Liver (tissue), 9 donors: ENCODE results near the gene NAT8L. TPM values are rescaled to one million over a fixed set of nuclear protein-coding genes. Genes with fewer than 3 reads are reported as not detected.

Experiments
- DNase-seq: peaks from one replicate; pipeline ENCODE4 v3.0.0-alpha.2; 2017; ENCODE audit warnings: low spot score
- H3K27ac ChIP-seq, 2 donors: one replicate each; pipeline ENCODE4 v1.7.0; 2013; ENCODE audit warnings: inconsistent platforms in 2 of 2, low read length in 2 of 2, control low read depth in 1 of 2, low read depth in 1 of 2, mild to moderate bottlenecking in 1 of 2
- H3K27me3 ChIP-seq, 4 donors: one replicate each; pipeline versions ENCODE4 v1.6.1 to v1.7.0; 2013; ENCODE audit warnings: low read length in 3 of 4, inconsistent platforms in 1 of 4, mild to moderate bottlenecking in 1 of 4, moderate library complexity in 1 of 4; ENCODE audit not compliant: control insufficient read depth in 4 of 4, insufficient read depth in 4 of 4
- H3K36me3 ChIP-seq, 4 donors: one replicate each; pipeline versions ENCODE4 v1.6.1 to v1.7.0; 2013; ENCODE audit warnings: low read length in 3 of 4, mild to moderate bottlenecking in 3 of 4, low read depth in 1 of 4, moderate library complexity in 1 of 4; ENCODE audit not compliant: control insufficient read depth in 4 of 4, insufficient read depth in 3 of 4
- H3K4me1 ChIP-seq, 4 donors: one replicate each; pipeline versions ENCODE4 v1.6.1 to v1.7.0; 2013; ENCODE audit warnings: low read length in 3 of 4, mild to moderate bottlenecking in 3 of 4, moderate library complexity in 1 of 4; ENCODE audit not compliant: control insufficient read depth in 4 of 4, insufficient read depth in 4 of 4
- H3K4me3 ChIP-seq, 3 donors: one replicate each; pipeline versions ENCODE4 v1.6.1 to v1.7.0; 2013; ENCODE audit warnings: low read length in 3 of 3, control low read depth in 1 of 3, low read depth in 1 of 3, mild to moderate bottlenecking in 1 of 3
- H3K9ac ChIP-seq, 2 donors: one replicate each; pipeline ENCODE4 v1.7.0; 2013; ENCODE audit warnings: low read length in 2 of 2, mild to moderate bottlenecking in 2 of 2, moderate library complexity in 2 of 2, control low read depth in 1 of 2, low read depth in 1 of 2
- H3K9me3 ChIP-seq, 4 donors: one replicate each; pipeline versions ENCODE4 v1.6.1 to v1.7.0; 2013; ENCODE audit warnings: low read length in 3 of 4; ENCODE audit not compliant: control insufficient read depth in 4 of 4
- ATF3 ChIP-seq: IDR thresholded peaks from 2 replicates; pipeline ENCODE4 v1.6.1; 2016; ENCODE audit warnings: antibody characterized with exemption
- CTCF ChIP-seq: fragments of 150-350 bp; IDR thresholded peaks from 2 replicates; pipeline ENCODE4 v1.5.1; 2017; ENCODE audit warnings: improper control_type of control experiment, low read depth, low read length; ENCODE audit not compliant: missing input control
- EGR1 ChIP-seq, 2 donors: IDR thresholded peaks; 2 replicates each; pipeline ENCODE4 v1.6.1; 2016 to 2018; ENCODE audit warnings: antibody characterized with exemption in 2 of 2, low read depth in 2 of 2
- FOXA1 ChIP-seq: IDR thresholded peaks from 2 replicates; pipeline ENCODE4 v1.6.1; 2016; ENCODE audit warnings: antibody characterized with exemption
- FOXA2 ChIP-seq: IDR thresholded peaks from 2 replicates; pipeline ENCODE4 v1.6.1; 2016; ENCODE audit warnings: antibody characterized with exemption
- GABPA ChIP-seq, 2 donors: IDR thresholded peaks in 1 of 2; conservative IDR thresholded peaks in 1 of 2; 2 replicates each; pipeline ENCODE4 v1.6.1; 2016; ENCODE audit warnings: antibody characterized with exemption in 2 of 2, mild to moderate bottlenecking in 1 of 2, moderate library complexity in 1 of 2
- HNF4A ChIP-seq, 2 donors: conservative IDR thresholded peaks; 2 replicates each; pipeline ENCODE4 v1.6.1; 2016; ENCODE audit warnings: antibody characterized with exemption in 2 of 2, mild to moderate bottlenecking in 2 of 2
- HNF4G ChIP-seq: IDR thresholded peaks from 2 replicates; pipeline ENCODE4 v1.6.1; 2016; ENCODE audit warnings: antibody characterized with exemption
- JUND ChIP-seq, 2 donors: IDR thresholded peaks; 2 replicates each; pipeline ENCODE4 v1.6.1; 2016; ENCODE audit warnings: antibody characterized with exemption in 2 of 2
- MAX ChIP-seq: IDR thresholded peaks from 2 replicates; pipeline ENCODE4 v1.6.1; 2016; ENCODE audit warnings: antibody characterized with exemption
- NR2F2 ChIP-seq: IDR thresholded peaks from 2 replicates; pipeline ENCODE4 v1.6.1; 2016; ENCODE audit warnings: antibody characterized with exemption
- RAD21 ChIP-seq, 2 donors: IDR thresholded peaks; 2 replicates each; pipeline ENCODE4 v1.6.1; 2016; ENCODE audit warnings: antibody characterized with exemption in 2 of 2, mild to moderate bottlenecking in 2 of 2
- REST ChIP-seq: IDR thresholded peaks from 2 replicates; pipeline ENCODE4 v1.6.1; 2016; ENCODE audit warnings: antibody characterized with exemption, mild to moderate bottlenecking
- RXRA ChIP-seq, 2 donors: IDR thresholded peaks; 2 replicates each; pipeline ENCODE4 v1.6.1; 2017 to 2018; ENCODE audit warnings: antibody characterized with exemption in 2 of 2, mild to moderate bottlenecking in 1 of 2
- SP1 ChIP-seq: IDR thresholded peaks from 2 replicates; pipeline ENCODE4 v1.6.1; 2018; ENCODE audit warnings: antibody characterized with exemption, mild to moderate bottlenecking
- TAF1 ChIP-seq: conservative IDR thresholded peaks from 2 replicates; pipeline ENCODE4 v1.6.1; 2016; ENCODE audit warnings: antibody characterized with exemption, mild to moderate bottlenecking
- YY1 ChIP-seq: IDR thresholded peaks from 2 replicates; pipeline ENCODE4 v1.6.1; 2016; ENCODE audit warnings: antibody characterized with exemption, mild to moderate bottlenecking
- ZBTB33 ChIP-seq: IDR thresholded peaks from 2 replicates; pipeline ENCODE4 v1.6.1; 2016; ENCODE audit warnings: antibody characterized with exemption
- whole genome bisulfite sequencing: extraction: QIAGEN DNeasy Blood & Tissue Kit; methylation state at CpG from one replicate; pipeline ENCODE4 v1.1.7; 2013; 5-methylcytosine and 5-hydroxymethylcytosine counted together
- polyA plus RNA-seq, 2 donors: library from polyadenylated mRNA; stranded (reverse) in 1 of 2; unstranded in 1 of 2; fragments of 200-250 nt in 1 of 2; fragments of >200 nt in 1 of 2; fragmentation: Nextera tagmentation in 1 of 2; extraction: Ambion mirVana in 1 of 2; gene quantifications; one replicate each; pipeline versions ENCODE4 v1.2.1 to v1.2.3, GENCODE V29; 2013 to 2015
- total RNA-seq, 2 donors: library from RNA; depleted of rRNA; stranded (reverse); fragments of >200 nt; gene quantifications; one replicate each; pipeline ENCODE4 v1.2.3, GENCODE V29; 2014
- donor health status: healthy.
- donor health status: healthy.
- donor health status: healthy.
- donor health status: healthy.
- donor health status: healthy.

The NAT8L gene
- total and polyA plus RNA-seq, 4 donors = 0.07 to 0.09 (median 0.08) TPM; not detected in 1

GRCh38 chr4:2093265-2093664, 34.1 kb downstream of the NAT8L start:
- H3K9ac ChIP-seq = no peak overlapping the region
- no peaks in the 10 kb centered on the region for H3K36me3 ChIP-seq
- no peaks in the 10 kb centered on the region for H3K9me3 ChIP-seq
- peak; percentile 16 for DNase-seq
- TF ChIP-seq FOXA1 (no peak), SP1 (no peak), RXRA (IDR thresholded peaks at IDR 0.05) (no peak), HNF4G (no peak), TAF1 (no peak), GABPA (IDR thresholded peaks at IDR 0.05 in 1 of 2, conservative IDR thresholded peaks at IDR 0.05 in 1 of 2) (no peak), YY1 (no peak), HNF4A (conservative IDR thresholded peaks at IDR 0.05) (no peak), FOXA2 (no peak), MAX (no peak), ATF3 (no peak), CTCF (no peak)
- H3K4me1 ChIP-seq = peaks cover 2 to 29% (median 22%) of the 10 kb centered on the region in 4 donors
- peaks cover 0 to 2% (median 0%) of the 10 kb centered on the region in 4 donors for H3K27me3 ChIP-seq
- H3K27ac ChIP-seq = no peak overlapping the region
- WGBS = 96% methylated on average over 6 of the region's 6 CpGs
- no peak overlapping the region for H3K4me3 ChIP-seq

GRCh38 chr4:2094545-2094944, 35.4 kb downstream of the NAT8L start:
- Histone ChIP-seq H3K36me3 (no peaks in the 10 kb centered on the region), H3K27me3 (peaks cover 0 to 2% (median 0%) of the 10 kb centered on the region in 4 donors), H3K9ac (no peak overlapping the region), H3K27ac (no peak overlapping the region), H3K9me3 (no peaks in the 10 kb centered on the region), H3K4me1 (peaks cover 2 to 21% (median 18%) of the 10 kb centered on the region in 4 donors), H3K4me3 (no peak overlapping the region)
- TF ChIP-seq HNF4G = no peak
- no peak for TF ChIP-seq GABPA (IDR thresholded peaks at IDR 0.05 in 1 of 2, conservative IDR thresholded peaks at IDR 0.05 in 1 of 2)
- no peak for TF ChIP-seq RAD21 (IDR thresholded peaks at IDR 0.05)
- TF ChIP-seq FOXA1 = no peak
- TF ChIP-seq CTCF = no peak
- no peak for TF ChIP-seq YY1
- TF ChIP-seq EGR1 (IDR thresholded peaks at IDR 0.05; ENCODE audit: low read depth in 2 of 2) = no peak
- no peak for TF ChIP-seq ZBTB33
- TF ChIP-seq NR2F2 = no peak
- TF ChIP-seq JUND (IDR thresholded peaks at IDR 0.05) = no peak
- no peak for TF ChIP-seq ATF3
- TF ChIP-seq SP1 = no peak
- no peak for TF ChIP-seq FOXA2
- TF ChIP-seq TAF1 = no peak
- TF ChIP-seq RXRA (IDR thresholded peaks at IDR 0.05) = no peak
- TF ChIP-seq REST = no peak
- no peak for TF ChIP-seq HNF4A (conservative IDR thresholded peaks at IDR 0.05)
- DNase-seq = peak; percentile 8
- WGBS = 96% methylated on average over 4 of the region's 4 CpGs
